Tibial artery (tissue), 4 donors: ENCODE results near the gene CEP164.

Experiments used
- DNase-seq, 2 donors: peaks; one replicate each; pipeline ENCODE4 v3.0.0-alpha.2; 2019
- H3K27ac ChIP-seq, 2 donors: fragments of 200-600 bp; sonication (generic) in 1 of 2; 1 replicate in 1 of 2; 2 replicates in 1 of 2; pipeline ENCODE4 v1.5.1; 2018 to 2019; ENCODE audit warnings: mild to moderate bottlenecking in 1 of 2
- H3K27me3 ChIP-seq, 2 donors: fragments of 200-600 bp; sonication (generic) in 1 of 2; one replicate each; pipeline versions ENCODE4 v1.5.1 to v1.6.0; 2016 to 2019
- H3K36me3 ChIP-seq, 3 donors: fragments of 200-600 bp; sonication (generic) in 2 of 3; one replicate each; pipeline ENCODE4 v1.5.1; 2016 to 2019; ENCODE audit warnings: mild to moderate bottlenecking in 2 of 3
- H3K4me1 ChIP-seq, 4 donors: fragments of 200-600 bp; sonication (generic) in 2 of 4; 1 replicate in 3 of 4; 2 replicates in 1 of 4; pipeline ENCODE4 v1.5.1; 2016 to 2019
- H3K4me3 ChIP-seq, 2 donors: fragments of 200-600 bp; sonication (generic) in 1 of 2; 1 replicate in 1 of 2; 2 replicates in 1 of 2; pipeline ENCODE4 v1.5.1; 2018 to 2019; ENCODE audit warnings: mild to moderate bottlenecking in 2 of 2
- H3K9me3 ChIP-seq, 3 donors: fragments of 200-600 bp; sonication (generic) in 1 of 3; one replicate each; pipeline ENCODE4 v1.5.1; 2016 to 2019
- intact Hi-C: fragments of 100-400 bp; cut with DNase I; formaldehyde crosslinking; loops from one replicate; pipeline ENCODE4 v1.15.0; 2023; ENCODE audit warnings: low total_unique reads
- TF ChIP-seq, protein P1 (sequence below), 2 experiments: fragments of 200-600 bp in 1 of 2; fragments of 450-650 bp in 1 of 2; IDR thresholded peaks; one replicate each; pipeline ENCODE4 v1.5.1; 2017 to 2019; ENCODE audit warnings: antibody characterized with exemption in 2 of 2, mild to moderate bottlenecking in 1 of 2, moderate library complexity in 1 of 2

CEP164 gene

DNA sequence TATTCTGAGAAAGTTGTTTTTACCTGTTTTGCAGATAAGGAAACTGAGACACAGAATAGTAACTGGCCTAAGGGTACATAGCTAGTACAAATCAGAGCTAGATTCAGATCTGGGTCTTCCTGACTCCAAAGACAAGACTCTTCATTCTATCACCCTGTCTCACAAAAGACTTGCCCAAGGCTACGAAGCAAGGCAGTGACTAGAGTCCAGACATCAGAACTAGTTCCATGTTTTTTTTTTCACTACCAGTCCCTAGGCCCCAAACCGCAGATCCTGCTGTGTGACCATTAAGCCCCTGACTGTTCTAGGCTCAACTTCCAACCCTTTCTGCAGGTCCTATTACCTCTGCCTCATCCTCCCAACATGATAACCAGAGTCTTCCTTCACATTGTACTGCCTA lies 35.0 kb upstream of the CEP164 start:
- H3K4me3 ChIP-seq, result no peak overlapping the region

GRCh38 chr11:117295438-117296137 lies 32.1 kb upstream of the CEP164 start:
- Histone ChIP-seq H3K36me3 (peaks cover 24 to 57% (median 28%) of the 10 kb centered on the region in 3 donors), H3K27ac (no peak overlapping the region), H3K9me3 (no peaks in the 10 kb centered on the region), H3K4me1 (peaks cover 0 to 10% (median 8%) of the 10 kb centered on the region in 4 donors), H3K4me3 (no peak overlapping the region), H3K27me3 (no peaks in the 10 kb centered on the region)
- no peak for DNase-seq
- TF ChIP-seq, protein P1, sequence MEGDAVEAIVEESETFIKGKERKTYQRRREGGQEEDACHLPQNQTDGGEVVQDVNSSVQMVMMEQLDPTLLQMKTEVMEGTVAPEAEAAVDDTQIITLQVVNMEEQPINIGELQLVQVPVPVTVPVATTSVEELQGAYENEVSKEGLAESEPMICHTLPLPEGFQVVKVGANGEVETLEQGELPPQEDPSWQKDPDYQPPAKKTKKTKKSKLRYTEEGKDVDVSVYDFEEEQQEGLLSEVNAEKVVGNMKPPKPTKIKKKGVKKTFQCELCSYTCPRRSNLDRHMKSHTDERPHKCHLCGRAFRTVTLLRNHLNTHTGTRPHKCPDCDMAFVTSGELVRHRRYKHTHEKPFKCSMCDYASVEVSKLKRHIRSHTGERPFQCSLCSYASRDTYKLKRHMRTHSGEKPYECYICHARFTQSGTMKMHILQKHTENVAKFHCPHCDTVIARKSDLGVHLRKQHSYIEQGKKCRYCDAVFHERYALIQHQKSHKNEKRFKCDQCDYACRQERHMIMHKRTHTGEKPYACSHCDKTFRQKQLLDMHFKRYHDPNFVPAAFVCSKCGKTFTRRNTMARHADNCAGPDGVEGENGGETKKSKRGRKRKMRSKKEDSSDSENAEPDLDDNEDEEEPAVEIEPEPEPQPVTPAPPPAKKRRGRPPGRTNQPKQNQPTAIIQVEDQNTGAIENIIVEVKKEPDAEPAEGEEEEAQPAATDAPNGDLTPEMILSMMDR (IDR thresholded peaks at IDR 0.05), result no peak
- intact Hi-C loops, result no loop called here

More for the DNA sequence above, 35.0 kb upstream of the CEP164 start:
- TF ChIP-seq, protein P1 (IDR thresholded peaks at IDR 0.05), result no peak
- H3K27me3 ChIP-seq, result no peaks in the 10 kb centered on the region
- H3K27ac ChIP-seq, result no peak overlapping the region
- no peak for DNase-seq
- H3K4me1 ChIP-seq, result no peaks in the 10 kb centered on the region
- no peaks in the 10 kb centered on the region for H3K9me3 ChIP-seq
- intact Hi-C loops, result no loop called here
- peaks cover 51 to 87% (median 55%) of the 10 kb centered on the region in 3 donors for H3K36me3 ChIP-seq

DNA sequence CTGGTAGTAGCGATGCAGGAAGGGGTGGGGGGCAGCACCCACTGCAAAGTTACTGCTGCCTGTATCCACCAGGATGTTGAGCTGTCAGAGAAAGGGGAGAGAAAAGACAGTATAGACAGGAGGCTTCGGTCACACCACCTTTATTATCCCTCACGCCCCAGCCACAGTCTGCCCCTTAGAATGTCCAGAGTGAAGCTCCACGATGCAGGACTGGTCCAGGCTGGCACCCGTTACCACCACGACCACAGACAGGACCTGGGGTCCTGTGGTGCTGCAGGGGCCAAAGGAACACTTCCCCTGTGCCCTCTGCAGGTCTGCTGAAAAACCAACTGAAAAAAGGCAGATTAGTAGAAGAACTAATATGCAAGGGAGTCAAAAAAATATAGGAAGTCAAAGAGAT lies 30.8 kb upstream of the CEP164 start:
- H3K4me3 ChIP-seq, result no peak overlapping the region
- no peak overlapping the region for H3K27ac ChIP-seq
- intact Hi-C loops, result no loop called here
- TF ChIP-seq, protein P1 (IDR thresholded peaks at IDR 0.05), result no peak
- H3K4me1 ChIP-seq, result peaks cover 0 to 16% (median 10%) of the 10 kb centered on the region in 4 donors
- no peaks in the 10 kb centered on the region for H3K9me3 ChIP-seq
- H3K36me3 ChIP-seq, result peaks cover 13 to 44% (median 19%) of the 10 kb centered on the region in 3 donors
- DNase-seq, result no peak
- no peaks in the 10 kb centered on the region for H3K27me3 ChIP-seq

DNA sequence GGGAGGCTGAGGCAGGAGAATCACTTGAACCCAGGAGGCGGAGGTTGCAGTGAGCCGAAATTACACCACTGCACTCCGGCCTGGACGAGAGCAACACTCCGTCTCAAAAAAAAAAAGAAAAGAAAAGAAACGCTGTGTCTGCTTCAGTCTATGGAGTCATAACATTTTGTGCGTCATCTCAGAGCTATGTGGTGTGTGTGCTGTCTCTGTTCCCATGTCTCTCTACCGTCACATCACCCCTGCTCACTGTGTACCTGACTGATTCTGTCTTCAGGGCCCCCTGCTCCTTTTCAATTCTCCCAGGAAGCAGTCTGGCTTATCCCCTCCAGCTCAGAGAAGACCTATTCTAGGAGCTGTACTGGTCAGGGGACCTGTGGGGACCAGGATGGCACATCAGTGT lies 29.5 kb upstream of the CEP164 start:
- DNase-seq, result no peak
- TF ChIP-seq, protein P1 (IDR thresholded peaks at IDR 0.05), result no peak
- H3K27me3 ChIP-seq, result no peaks in the 10 kb centered on the region
- H3K9me3 ChIP-seq, result no peaks in the 10 kb centered on the region
- no peak overlapping the region for H3K4me3 ChIP-seq
- peaks cover 0 to 16% (median 10%) of the 10 kb centered on the region in 4 donors for H3K4me1 ChIP-seq
- no peak overlapping the region for H3K27ac ChIP-seq
- intact Hi-C loops, result no loop called here
- peaks cover 10 to 31% (median 10%) of the 10 kb centered on the region in 3 donors for H3K36me3 ChIP-seq

DNA sequence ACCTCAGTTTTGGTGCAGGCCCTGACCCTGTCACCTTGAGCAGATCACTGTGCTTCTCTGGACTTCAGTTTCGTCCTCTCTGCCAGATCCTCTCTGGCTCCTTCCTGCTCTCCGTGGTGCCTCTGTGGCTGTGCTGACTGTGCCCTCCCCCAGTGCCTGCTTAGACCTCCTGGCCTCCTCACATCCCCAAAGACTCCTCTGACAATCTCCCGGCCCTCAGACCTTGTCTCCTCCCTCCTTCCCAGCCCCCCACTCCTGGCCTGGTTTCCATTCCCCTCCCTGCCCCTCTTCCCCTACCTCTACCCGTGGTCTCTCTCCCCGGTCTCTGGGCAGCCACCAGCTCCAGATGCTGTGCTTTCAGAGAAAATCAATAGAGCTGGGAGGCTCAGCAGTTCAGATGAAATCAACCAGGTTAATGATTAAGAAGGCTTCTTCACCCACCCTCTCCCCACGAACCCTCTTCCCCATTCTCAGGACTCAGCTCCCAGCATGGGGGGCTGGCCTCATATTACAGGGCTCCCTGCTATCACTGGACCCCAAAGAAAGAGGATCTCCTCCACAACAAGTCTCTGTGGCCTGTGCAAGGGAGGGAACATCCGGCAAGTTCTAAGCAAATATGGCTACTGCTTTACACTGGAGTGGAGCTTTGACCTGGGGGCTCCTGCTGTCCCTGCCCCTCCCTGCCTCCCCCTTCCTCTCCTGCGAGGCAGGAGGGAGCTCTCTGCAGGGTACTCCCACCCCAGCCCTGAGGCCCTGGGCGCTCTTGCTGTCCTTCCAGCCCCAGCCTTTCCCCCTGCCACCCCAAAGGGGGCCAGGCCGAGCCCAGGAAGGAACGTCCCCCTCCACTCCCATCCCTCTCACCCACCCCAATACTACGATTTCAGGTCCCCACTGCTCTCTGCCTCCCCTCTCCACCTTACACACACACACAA lies 28.0 kb upstream of the CEP164 start:
- Histone ChIP-seq H3K27ac (no peak overlapping the region), H3K9me3 (no peaks in the 10 kb centered on the region), H3K4me3 (peak overlapping the region; percentile 10 to 27), H3K27me3 (no peaks in the 10 kb centered on the region), H3K36me3 (peaks cover 0 to 19% (median 0%) of the 10 kb centered on the region in 3 donors), H3K4me1 (peaks cover 0 to 16% (median 10%) of the 10 kb centered on the region in 4 donors)
- no peak for DNase-seq
- TF ChIP-seq, protein P1 (IDR thresholded peaks at IDR 0.05), result no peak
- intact Hi-C loops, result no loop called here
